WI38 (cell line): Measurements from ENCODE around the gene ADAM10.

Experiments used
- H3K4me3 ChIP-seq: 2 replicates; pipeline ENCODE4 v1.5.1; 2011; ENCODE audit warnings: low read depth, mild to moderate bottlenecking, control low read depth, low read length
- CTCF ChIP-seq: IDR thresholded peaks from 2 replicates; pipeline ENCODE4 v1.5.1; 2012; ENCODE audit warnings: low read depth, mild to moderate bottlenecking, control low read depth, low read length

Gene ADAM10

DNA sequence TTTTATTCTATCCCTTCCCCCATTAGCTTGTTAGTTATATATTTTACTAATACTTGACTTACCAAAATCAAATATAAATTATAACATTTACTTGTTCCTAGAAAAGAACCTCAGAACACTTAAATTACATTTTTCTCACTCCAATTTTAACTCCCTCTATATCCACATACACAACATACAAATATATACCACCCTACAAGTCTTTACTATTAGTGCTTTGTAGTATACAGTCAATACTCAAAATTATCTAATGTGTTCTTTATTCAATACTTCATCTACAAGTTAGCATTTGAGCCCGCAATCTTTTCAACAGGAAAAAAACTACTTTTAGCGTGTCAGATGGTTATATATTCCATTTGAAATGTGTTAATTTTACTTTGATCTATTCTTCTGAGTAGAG, 100.3 kb downstream of the ADAM10 start:
- TF ChIP-seq CTCF, result no peak
- H3K4me3 ChIP-seq, result no peak overlapping the region

- no peak for TF ChIP-seq CTCF
- H3K4me3 ChIP-seq, result no peak overlapping the region
Measured at GRCh38 chr15:58643996-58644395, 105.5 kb downstream of the ADAM10 start.

DNA sequence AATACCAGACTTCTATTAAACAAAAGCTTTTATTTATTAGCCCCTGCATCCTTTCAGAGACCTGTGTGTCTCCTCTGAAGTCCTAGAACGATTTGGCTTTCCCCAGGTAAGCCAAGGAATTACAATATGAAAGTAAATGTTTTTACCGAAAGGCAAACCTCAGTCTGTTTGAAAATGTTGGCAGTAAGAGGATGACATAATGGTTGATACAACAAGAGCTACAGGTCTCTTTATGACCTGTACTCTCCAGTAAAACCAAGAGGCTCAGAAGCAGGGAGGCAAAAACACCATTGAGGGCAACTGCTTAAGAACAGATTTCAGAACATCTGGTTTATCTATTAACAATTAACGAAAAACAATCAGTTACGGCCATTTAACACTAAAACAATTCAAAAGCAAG, 107.8 kb downstream of the ADAM10 start:
- no peak overlapping the region for H3K4me3 ChIP-seq
- TF ChIP-seq CTCF, result no peak

- TF ChIP-seq CTCF, result no peak
Measured at GRCh38 chr15:58639992-58640391, 109.5 kb downstream of the ADAM10 start.

DNA sequence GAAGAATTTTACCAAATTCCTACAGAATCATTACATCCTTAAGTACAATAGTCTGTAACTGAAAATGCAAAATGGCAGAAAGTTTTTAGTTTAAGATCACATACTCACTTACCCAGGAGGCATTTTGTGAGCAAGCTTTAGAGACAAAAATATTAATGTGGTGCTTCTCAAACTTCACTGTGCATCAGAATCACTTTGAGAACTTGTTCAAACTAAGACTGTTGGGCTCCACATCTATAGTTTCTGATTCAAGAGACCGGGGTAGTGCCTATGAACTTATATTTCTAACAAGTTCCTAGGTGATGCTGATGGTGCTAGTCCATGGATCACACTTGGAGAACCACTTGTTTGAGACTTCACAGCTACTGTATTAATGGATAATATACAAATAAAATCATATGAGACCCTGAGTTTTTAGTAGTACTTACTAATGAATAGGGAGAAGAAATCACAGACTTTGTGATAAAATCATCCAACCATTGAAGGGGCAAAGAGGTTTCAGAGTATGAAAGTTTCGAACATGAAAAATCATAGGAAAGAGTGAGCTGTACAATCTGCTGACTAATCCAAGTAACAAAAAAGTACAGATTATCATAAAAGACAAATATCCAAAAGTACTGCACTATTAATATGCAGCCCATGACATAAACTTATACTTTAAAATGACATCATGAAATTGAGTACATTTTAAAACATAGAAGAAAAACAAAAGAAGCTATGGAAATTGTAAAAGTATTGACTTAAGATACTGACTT, 110.3 kb downstream of the ADAM10 start:
- no peak for TF ChIP-seq CTCF
- H3K4me3 ChIP-seq, result no peak overlapping the region

More at GRCh38 chr15:58639992-58640391, 109.5 kb downstream of the ADAM10 start:
- no peak overlapping the region for H3K4me3 ChIP-seq

GRCh38 chr15:58632789-58633188, 116.7 kb downstream of the ADAM10 start:
- TF ChIP-seq CTCF, result no peak

GRCh38 chr15:58631319-58631718, 118.2 kb downstream of the ADAM10 start:
- no peak overlapping the region for H3K4me3 ChIP-seq
- no peak for TF ChIP-seq CTCF

More at GRCh38 chr15:58632789-58633188, 116.7 kb downstream of the ADAM10 start:
- H3K4me3 ChIP-seq, result no peak overlapping the region
